K562 (cell line): ENCODE measurements around the gene YBEY. TPM values are rescaled to one million over a fixed set of nuclear protein-coding genes. Genes with fewer than 3 reads are reported as not detected.

Experiments
- ATAC-seq: fragments of 200-7000 bp; cut with Tn5 transposase; 3 replicates; pipeline ENCODE4 v1.9.1; 2020; ENCODE audit warnings: moderate library complexity
- BruUV-seq: library from RNA; stranded (reverse); fragments of 400-500 nt; replicated peaks from 2 replicates; lab custom pipeline; 2021; lab: Mats Ljungman, UMichigan
- CTCF ChIA-PET: fragments of 300-600 bp; formaldehyde crosslinking; extraction: SDS; loops from one replicate; lab custom pipeline; 2021; ENCODE audit warnings: low intra/inter-chr PET ratio; lab: Yijun Ruan, JAX
- POLR2A ChIA-PET: fragments of 300-600, 350-650 bp; sonication (Branson Sonifier 250); formaldehyde crosslinking; extraction: SDS; loops from one replicate; lab custom pipeline; 2021; ENCODE audit warnings: antibody characterized with exemption, inconsistent platforms; lab: Yijun Ruan, JAX
- DNase-seq, 4 experiments: peaks; one replicate each; pipeline versions ENCODE4 v3.0.0 to v3.0.0-alpha.2; 2011 to 2018; ENCODE audit warnings: low spot score in 3 of 4, mixed read lengths in 3 of 4; ENCODE audit errors: extremely low read depth in 1 of 4
- FAIRE-seq: peaks from 2 replicates; lab custom pipeline; 2011; peaks lifted over from hg19 to GRCh38; lab: Jason Lieb, UNC
- H2AFZ ChIP-seq: 2 replicates; pipeline ENCODE4 v1.6.0; 2011; ENCODE audit warnings: low read depth, low read length, control low read depth, inconsistent platforms
- H3K27ac ChIP-seq: fragments of 200-600 bp; 3 replicates; pipeline ENCODE4 v1.8.0; 2011; ENCODE audit warnings: low read depth, mild to moderate bottlenecking, control low read depth, inconsistent platforms, low read length, moderate library complexity, mixed read lengths; ENCODE audit errors: extremely low read depth
- H3K27me3 ChIP-seq, 2 experiments: fragments of 300-600 bp in 1 of 2; 2 replicates in 1 of 2; 3 replicates in 1 of 2; pipeline versions ENCODE4 v1.6.0 to v1.8.0; 2011; ENCODE audit warnings: inconsistent platforms in 2 of 2, low read length in 2 of 2, mild to moderate bottlenecking in 1 of 2, mixed read lengths in 1 of 2, moderate library complexity in 1 of 2; ENCODE audit not compliant: control insufficient read depth in 2 of 2, insufficient read depth in 2 of 2
- H3K36me3 ChIP-seq: fragments of 300-600 bp; 3 replicates; pipeline ENCODE4 v1.8.0; 2011; ENCODE audit warnings: mild to moderate bottlenecking, low read length, inconsistent platforms; ENCODE audit not compliant: control insufficient read depth, insufficient read depth
- H3K4me1 ChIP-seq, 2 experiments: fragments of 200-600 bp in 1 of 2; replicated peaks in 1 of 2; 2 replicates in 1 of 2; 3 replicates in 1 of 2; pipeline versions ENCODE4 v1.5.1 to v1.8.0; 2011; ENCODE audit warnings: inconsistent platforms in 2 of 2, low read length in 2 of 2, mild to moderate bottlenecking in 1 of 2, mixed read lengths in 1 of 2, moderate library complexity in 1 of 2; ENCODE audit not compliant: control insufficient read depth in 2 of 2, insufficient read depth in 2 of 2
- H3K4me2 ChIP-seq: 2 replicates; pipeline ENCODE4 v1.6.1; 2011; ENCODE audit warnings: low read length, control low read depth, inconsistent platforms, mixed read lengths; ENCODE audit not compliant: insufficient read depth
- H3K4me3 ChIP-seq: fragments of 200-600 bp; sonication (generic), shearing (Covaris generic); 2 replicates; pipeline ENCODE4 v1.5.1; 2016; ENCODE audit warnings: control low read depth, inconsistent platforms
- H3K79me2 ChIP-seq: fragments of 200-600 bp; 3 replicates; pipeline ENCODE4 v1.8.0; 2011; ENCODE audit warnings: low read length, inconsistent platforms; ENCODE audit not compliant: control insufficient read depth, insufficient read depth
- H3K9ac ChIP-seq, 2 experiments: 2 replicates each; pipeline versions ENCODE4 v1.6.0 to v1.6.1; 2011; ENCODE audit warnings: low read depth in 2 of 2, low read length in 2 of 2, control low read depth in 1 of 2, inconsistent platforms in 1 of 2, mild to moderate bottlenecking in 1 of 2, mixed read lengths in 1 of 2; ENCODE audit not compliant: insufficient read depth in 1 of 2
- H3K9me1 ChIP-seq: one replicate; pipeline ENCODE4 v1.6.0; 2011; ENCODE audit warnings: inconsistent platforms, mild to moderate bottlenecking, low read length, moderate library complexity; ENCODE audit not compliant: control insufficient read depth, insufficient read depth
- H3K9me3 ChIP-seq: replicated peaks from 2 replicates; pipeline ENCODE4 v1.5.1; 2011; ENCODE audit warnings: low read depth, low read length, inconsistent platforms; ENCODE audit not compliant: control insufficient read depth, insufficient read depth
- H4K20me1 ChIP-seq: replicated peaks from 2 replicates; pipeline ENCODE4 v1.6.1; 2011; ENCODE audit warnings: low read length, inconsistent platforms, mixed read lengths; ENCODE audit not compliant: control insufficient read depth, insufficient read depth
- CAMTA2 ChIP-seq: fragments of 250-450 bp; sonication (Bioruptor Pico); conservative IDR thresholded peaks from 2 replicates; pipeline ENCODE4 v1.5.1; 2022
- DNMT1 ChIP-seq: fragments of 450-650 bp; IDR thresholded peaks from 2 replicates; pipeline ENCODE4 v1.6.1; 2016; ENCODE audit warnings: antibody characterized with exemption, mild to moderate bottlenecking
- EGR1 ChIP-seq: fragments of 450-650 bp; conservative IDR thresholded peaks from 2 replicates; pipeline ENCODE4 v1.6.1; 2017; ENCODE audit warnings: mild to moderate bottlenecking
- FOXP1 ChIP-seq: sonication (generic); formaldehyde crosslinking; IDR thresholded peaks from 2 replicates; pipeline ENCODE4 v1.8.0; 2022; ENCODE audit warnings: mild to moderate bottlenecking, missing genetic modification reagents
- HMGXB4 ChIP-seq: sonication (generic); formaldehyde crosslinking; IDR thresholded peaks from 2 replicates; pipeline ENCODE4 v1.8.1; 2023; ENCODE audit warnings: mild to moderate bottlenecking, missing genetic modification reagents
- HNRNPK ChIP-seq: fragments of 200-400 bp; formaldehyde crosslinking; IDR thresholded peaks from one replicate; pipeline ENCODE4 v1.6.1; 2018; ENCODE audit warnings: mild to moderate bottlenecking, low read depth, low read length; ENCODE audit not compliant: poor library complexity, severe bottlenecking
- KAT7 ChIP-seq: sonication (generic); formaldehyde crosslinking; IDR thresholded peaks from 2 replicates; pipeline ENCODE4 v1.8.0; 2022; ENCODE audit warnings: missing genetic modification reagents, mild to moderate bottlenecking, borderline replicate concordance
- KDM1A ChIP-seq, 2 experiments: fragments of 450-650 bp; IDR thresholded peaks; 2 replicates each; pipeline ENCODE4 v1.6.1; 2016; ENCODE audit warnings: mild to moderate bottlenecking in 2 of 2
- MXI1 ChIP-seq: IDR thresholded peaks from 2 replicates; pipeline ENCODE4 v1.6.1; 2011; ENCODE audit warnings: low read depth, mild to moderate bottlenecking, improper control_type of control experiment, low read length
- MYBL2 ChIP-seq, 2 experiments: fragments of 450-650 bp in 1 of 2; sonication (generic) in 1 of 2; formaldehyde crosslinking in 1 of 2; IDR thresholded peaks; 2 replicates each; pipeline versions ENCODE4 v1.6.1 to v1.8.1; 2017 to 2022; ENCODE audit warnings: borderline replicate concordance in 1 of 2, inconsistent platforms in 1 of 2, low read depth in 1 of 2, mild to moderate bottlenecking in 1 of 2, missing genetic modification reagents in 1 of 2, moderate library complexity in 1 of 2
- NCOA2 ChIP-seq, 2 experiments: fragments of 450-650 bp; IDR thresholded peaks; 2 replicates each; pipeline ENCODE4 v1.6.1; 2018; ENCODE audit warnings: mild to moderate bottlenecking in 2 of 2, moderate library complexity in 1 of 2; ENCODE audit not compliant: partially characterized antibody in 2 of 2
- POLR2H ChIP-seq: IDR thresholded peaks from 2 replicates; pipeline ENCODE4 v1.6.1; 2016; ENCODE audit warnings: missing genetic modification characterization, low read depth, mild to moderate bottlenecking, control low read depth, missing compliant biosample characterization, moderate library complexity
- RBM22 ChIP-seq: fragments of 200-400 bp; formaldehyde crosslinking; IDR thresholded peaks from 2 replicates; pipeline ENCODE4 v1.6.1; 2018; ENCODE audit warnings: low read length, low read depth; ENCODE audit not compliant: poor library complexity, severe bottlenecking
- SPI1 ChIP-seq: IDR thresholded peaks from 2 replicates; pipeline ENCODE4 v1.6.1; 2011; ENCODE audit warnings: low read depth, low read length, control low read depth, borderline replicate concordance
- TARDBP ChIP-seq: fragments of 450-650 bp; IDR thresholded peaks from 2 replicates; pipeline ENCODE4 v1.6.1; 2016
- ZNF133 ChIP-seq: fragments of 250-450 bp; sonication (Bioruptor Pico); IDR thresholded peaks from 2 replicates; pipeline ENCODE4 v1.4.0; 2020; ENCODE audit warnings: mild to moderate bottlenecking
- ZNF134 ChIP-seq: fragments of 250-450 bp; sonication (Bioruptor Pico); conservative IDR thresholded peaks from 2 replicates; pipeline ENCODE4 v1.4.0; 2020
- ZNF311 ChIP-seq: fragments of 250-450 bp; sonication (Bioruptor Pico); IDR thresholded peaks from 2 replicates; pipeline ENCODE4 v1.4.0; 2020; ENCODE audit warnings: mild to moderate bottlenecking, moderate library complexity
- ZNF347 ChIP-seq: fragments of 450-650 bp; formaldehyde crosslinking; IDR thresholded peaks from 2 replicates; pipeline ENCODE4 v1.4.0; 2020; ENCODE audit warnings: low read depth, mild to moderate bottlenecking, moderate library complexity
- WGBS: fragments of 100-300 bp; shearing (Covaris generic); methylation state at CpG from one replicate; pipeline ENCODE4 v1.1.6; 2016; ENCODE audit warnings: low coverage, mixed read lengths; ENCODE audit not compliant: insufficient coverage; ENCODE audit errors: missing lambda C conversion rate; 5-methylcytosine and 5-hydroxymethylcytosine counted together
- in situ Hi-C: fragments of 300-500 bp; cut with MboI; formaldehyde crosslinking; loops from 4 replicates; pipeline ENCODE4 v1.15.0; 2018; ENCODE audit warnings: inconsistent platforms, mixed read lengths
- intact Hi-C: fragments of 100-400 bp; cut with micrococcal nuclease; formaldehyde crosslinking; loops from 2 replicates; pipeline ENCODE4 v1.14.2; 2022
- polyA plus RNA-seq, 8 experiments: library from polyadenylated mRNA; depleted of rRNA in 4 of 8; stranded (reverse) in 5 of 8; unstranded in 3 of 8; fragments of >200 nt; fragmentation: Nextera tagmentation in 2 of 8; fragmentation: Illumina TruSeq in 1 of 8; extraction: Ambion mirVana in 2 of 8; extraction: Trizol in 1 of 8; gene quantifications; 2 replicates each; pipeline versions ENCODE4 v1.2.1 to v1.2.3, GENCODE V29; 2011 to 2014; ENCODE audit warnings: inconsistent platforms in 1 of 8, missing spikeins in 1 of 8
- total RNA-seq, 7 experiments: library from RNA; depleted of rRNA in 6 of 7; stranded (reverse); fragments of >200 nt in 6 of 7; fragmentation: Illumina TruSeq in 2 of 7; extraction: Trizol in 2 of 7; gene quantifications; 2 replicates each; pipeline versions ENCODE4 v1.2.1 to v1.2.3, GENCODE V29; 2011 to 2021; ENCODE audit warnings: low replicate concordance in 1 of 7
- TF ChIP-seq, protein P1 (sequence below): IDR thresholded peaks from 2 replicates; pipeline ENCODE4 v1.6.1; 2016; ENCODE audit warnings: missing genetic modification characterization, missing compliant biosample characterization

The YBEY gene
- total and polyA plus RNA-seq, 9 of the 15 experiments (the other 6 are each of a cell fraction or from before 2014, with no cell fraction given): 6.4 to 28.0 (median 12.4) TPM

GRCh38 chr21:46323710-46324389 is 37.7 kb downstream of the YBEY start, which contains the start of the genes C21orf58 and PCNT:
Gene C21orf58 (minus strand): TSS chr21:46323870. CDS start chr21:46322738, 1,132 bp downstream.
Gene PCNT (plus strand): TSS chr21:46324156. CDS start chr21:46324229, 73 bp downstream.
- CTCF ChIA-PET: no interaction called here
- peak within 1 kb of the TSS; percentile 99 to 100 for H3K9ac ChIP-seq
- DNase-seq (peak; percentile 98 to 100 (median 99)), FAIRE-seq (peak; percentile 84), ATAC-seq (peak; percentile 84)
- intact Hi-C loops: loop anchor here (1.0 to 2.0 kb wide), 2 partner anchors 38 to 95 kb away; partner anchors contain the start of genes LSS and YBEY
- H3K27me3 ChIP-seq: no peaks in the 10 kb centered on the region
- BruUV-seq: no TSS peak
- H3K36me3 ChIP-seq: peaks cover 44% of the 10 kb centered on the region
- peaks cover 85% of the 10 kb centered on the region for H3K79me2 ChIP-seq
- H3K4me2 ChIP-seq: peak within 1 kb of the TSS; percentile 92
- H3K4me3 ChIP-seq: peak within 1 kb of the TSS; percentile 89
- POLR2A ChIA-PET: interaction anchor here (0.8 to 1.8 kb wide), 10 partner anchors 10 to 375 kb away, joined by 3 to 12 read pairs (median 4); partner anchors contain the start of gene LSS
- WGBS: under 1% methylated on average over 59 of the region's 76 CpGs
- peak within 1 kb of the TSS; percentile 99 for H3K27ac ChIP-seq
- peak within 1 kb of the TSS; percentile 73 for H2AFZ ChIP-seq
- in situ Hi-C loops: no loop called here
- H4K20me1 ChIP-seq: peaks cover 22% of the 10 kb centered on the region
- H3K9me1 ChIP-seq: no peaks in the 10 kb centered on the region
- peaks cover 32 to 57% of the 10 kb centered on the region in 2 experiments; a peak in 4 of 5 replicates for H3K4me1 ChIP-seq
- H3K9me3 ChIP-seq: no peaks in the 10 kb centered on the region
- TF ChIP-seq KAT7 (CRISPR knock-in tag): no peak
- peak; percentile 63 for TF ChIP-seq RBM22
- peak; percentile 75 for TF ChIP-seq MXI1
- TF ChIP-seq DNMT1: no peak
- no peak for TF ChIP-seq HNRNPK
- TF ChIP-seq FOXP1: peak; percentile 92; the same call in 1 of the 2 replicates
- TF ChIP-seq SPI1: no peak
- no peak for TF ChIP-seq NCOA2 (IDR thresholded peaks at IDR 0.05; ENCODE audit: partially characterized antibody in 2 of 2)
- TF ChIP-seq KDM1A (IDR thresholded peaks at IDR 0.05): peak in 1 of 2 experiments; percentile 20; a peak in 1 of 4 replicates
- TF ChIP-seq, protein P1, sequence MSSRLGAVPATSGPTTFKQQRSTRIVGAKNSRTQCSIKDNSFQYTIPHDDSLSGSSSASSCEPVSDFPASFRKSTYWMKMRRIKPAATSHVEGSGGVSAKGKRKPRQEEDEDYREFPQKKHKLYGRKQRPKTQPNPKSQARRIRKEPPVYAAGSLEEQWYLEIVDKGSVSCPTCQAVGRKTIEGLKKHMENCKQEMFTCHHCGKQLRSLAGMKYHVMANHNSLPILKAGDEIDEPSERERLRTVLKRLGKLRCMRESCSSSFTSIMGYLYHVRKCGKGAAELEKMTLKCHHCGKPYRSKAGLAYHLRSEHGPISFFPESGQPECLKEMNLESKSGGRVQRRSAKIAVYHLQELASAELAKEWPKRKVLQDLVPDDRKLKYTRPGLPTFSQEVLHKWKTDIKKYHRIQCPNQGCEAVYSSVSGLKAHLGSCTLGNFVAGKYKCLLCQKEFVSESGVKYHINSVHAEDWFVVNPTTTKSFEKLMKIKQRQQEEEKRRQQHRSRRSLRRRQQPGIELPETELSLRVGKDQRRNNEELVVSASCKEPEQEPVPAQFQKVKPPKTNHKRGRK (tag): no peak
- TF ChIP-seq MYBL2 (IDR thresholded peaks at IDR 0.05; ENCODE audit: low read depth): peak; percentile 98
- no peak; the same call in 1 of the 2 replicates for TF ChIP-seq MYBL2 (CRISPR knock-in tag; IDR thresholded peaks at IDR 0.05; ENCODE audit: borderline replicate concordance)
- no peak; the same call in 1 of the 2 replicates for TF ChIP-seq HMGXB4 (CRISPR knock-in tag)
- peak; percentile 96 for TF ChIP-seq EGR1
- TF ChIP-seq CAMTA2 (CRISPR knock-in tag): no peak
- no peak for TF ChIP-seq ZNF347 (CRISPR knock-in tag)
- no peak for TF ChIP-seq TARDBP
- peak; percentile 92 for TF ChIP-seq POLR2H
- TF ChIP-seq ZNF134: no peak
- no peak for TF ChIP-seq ZNF133 (CRISPR knock-in tag)
- no peak for TF ChIP-seq ZNF311 (CRISPR knock-in tag)
